Kidney (tissue), 14 donors: ENCODE measurements around the gene SPRR3. TPM values are rescaled to one million over a fixed set of nuclear protein-coding genes. Genes with fewer than 3 reads are reported as not detected.

ENCODE experiments used
- DNase-seq, 5 donors: peaks; one replicate each; pipeline ENCODE4 v3.0.0-alpha.2; 2013 to 2020
- FAIRE-seq: peaks from 2 replicates; lab custom pipeline; 2012; peaks lifted over from hg19 to GRCh38; lab: Jason Lieb, UNC
- H3K27ac ChIP-seq, 2 donors: one replicate each; pipeline ENCODE4 v1.7.0; 2013; ENCODE audit warnings: low read depth in 2 of 2, low read length in 2 of 2, inconsistent platforms in 1 of 2
- H3K27me3 ChIP-seq: one replicate; pipeline ENCODE4 v1.7.1; 2013; ENCODE audit warnings: low read length, inconsistent platforms; ENCODE audit not compliant: control insufficient read depth, insufficient read depth
- H3K36me3 ChIP-seq, 3 donors: one replicate each; pipeline versions ENCODE4 v1.7.0 to v1.7.1; 2013; ENCODE audit warnings: low read length in 3 of 3, control low read depth in 1 of 3, inconsistent platforms in 1 of 3; ENCODE audit not compliant: insufficient read depth in 3 of 3, control insufficient read depth in 2 of 3
- H3K4me1 ChIP-seq, 3 donors: one replicate each; pipeline versions ENCODE4 v1.7.0 to v1.7.1; 2013; ENCODE audit warnings: low read length in 3 of 3, inconsistent platforms in 1 of 3, low read depth in 1 of 3; ENCODE audit not compliant: control insufficient read depth in 2 of 3, insufficient read depth in 2 of 3
- H3K4me3 ChIP-seq, 3 donors: one replicate each; pipeline versions ENCODE4 v1.7.0 to v1.8.1; 2013; ENCODE audit warnings: low read length in 3 of 3, control low read depth in 1 of 3, inconsistent platforms in 1 of 3
- H3K9ac ChIP-seq, 3 donors: one replicate each; pipeline versions ENCODE4 v1.7.0 to v1.7.1; 2013; ENCODE audit warnings: low read length in 3 of 3, control low read depth in 1 of 3, inconsistent platforms in 1 of 3
- H3K9me3 ChIP-seq, 3 donors: one replicate each; pipeline versions ENCODE4 v1.7.0 to v1.7.1; 2013; ENCODE audit warnings: low read length in 3 of 3, control low read depth in 1 of 3, inconsistent platforms in 1 of 3; ENCODE audit not compliant: control insufficient read depth in 2 of 3, insufficient read depth in 1 of 3
- intact Hi-C: fragments of 100-400 bp; cut with DNase I; formaldehyde crosslinking; loops from one replicate; pipeline ENCODE4 v1.11.1; 2022
- polyA plus RNA-seq: library from polyadenylated mRNA; stranded (reverse); fragments of 350-450 nt; fragmentation: Illumina TruSeq; extraction: RNeasy Lipid Tissue Mini Kit (QIAGEN cat#74804); gene quantifications from one replicate; pipeline ENCODE4 v1.2.3, GENCODE V29; 2014; ENCODE audit warnings: low read depth, low replicate concordance; ENCODE audit not compliant: insufficient read depth
- total RNA-seq: library from RNA; stranded (reverse); fragmentation: NEBNext Ultra II Directional; extraction: Animal tissue kit (Norgen Biotek cat#: 25700); gene quantifications from one replicate; pipeline ENCODE4 v1.2.1, GENCODE V29; 2021
- TF ChIP-seq, protein P1 (sequence below): IDR thresholded peaks from 3 replicates; pipeline ENCODE4 v1.5.1; 2012; ENCODE audit warnings: mild to moderate bottlenecking, moderate library complexity, borderline replicate concordance; ENCODE audit not compliant: insufficient read depth; ENCODE audit errors: extremely low read depth
- donor health status: control.
- donor health status: control.
- donor health status: control.
- donor health status: control.
- donor health status: control.
- donor health status: DM: yes; HTN: yes; CAD: no.
- donor health status: Normal renal cell carcinoma (clear cell type).

SPRR3 gene
- total and polyA plus RNA-seq, 2 donors from 2014 or later, result not detected

DNA sequence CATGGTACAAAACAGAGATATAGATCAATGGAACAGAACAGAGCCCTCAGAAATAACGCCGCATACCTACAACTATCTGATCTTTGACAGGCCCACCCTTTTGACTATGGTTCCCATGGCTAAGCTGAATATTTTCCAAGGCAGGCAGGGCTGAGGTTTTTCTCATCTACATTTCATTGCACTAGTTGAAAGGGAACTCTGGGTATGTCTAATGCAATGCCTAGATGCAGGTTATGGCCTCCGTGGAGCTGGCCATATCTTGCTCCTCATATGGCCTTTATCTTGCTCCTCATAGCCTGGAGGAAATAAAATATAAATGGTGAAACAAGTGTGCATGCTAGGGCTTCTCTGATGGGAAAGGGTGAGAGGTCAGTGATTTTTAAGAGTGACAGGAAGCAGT lies 44.0 kb upstream of the SPRR3 start:
- DNase-seq, result no peak
- no peak for FAIRE-seq
- no peak overlapping the region for H3K9ac ChIP-seq
- no peaks in the 10 kb centered on the region for H3K4me1 ChIP-seq
- H3K9me3 ChIP-seq, result peaks cover 0 to 5% (median 0%) of the 10 kb centered on the region in 3 donors
- H3K4me3 ChIP-seq, result no peak overlapping the region
- TF ChIP-seq, protein P1, sequence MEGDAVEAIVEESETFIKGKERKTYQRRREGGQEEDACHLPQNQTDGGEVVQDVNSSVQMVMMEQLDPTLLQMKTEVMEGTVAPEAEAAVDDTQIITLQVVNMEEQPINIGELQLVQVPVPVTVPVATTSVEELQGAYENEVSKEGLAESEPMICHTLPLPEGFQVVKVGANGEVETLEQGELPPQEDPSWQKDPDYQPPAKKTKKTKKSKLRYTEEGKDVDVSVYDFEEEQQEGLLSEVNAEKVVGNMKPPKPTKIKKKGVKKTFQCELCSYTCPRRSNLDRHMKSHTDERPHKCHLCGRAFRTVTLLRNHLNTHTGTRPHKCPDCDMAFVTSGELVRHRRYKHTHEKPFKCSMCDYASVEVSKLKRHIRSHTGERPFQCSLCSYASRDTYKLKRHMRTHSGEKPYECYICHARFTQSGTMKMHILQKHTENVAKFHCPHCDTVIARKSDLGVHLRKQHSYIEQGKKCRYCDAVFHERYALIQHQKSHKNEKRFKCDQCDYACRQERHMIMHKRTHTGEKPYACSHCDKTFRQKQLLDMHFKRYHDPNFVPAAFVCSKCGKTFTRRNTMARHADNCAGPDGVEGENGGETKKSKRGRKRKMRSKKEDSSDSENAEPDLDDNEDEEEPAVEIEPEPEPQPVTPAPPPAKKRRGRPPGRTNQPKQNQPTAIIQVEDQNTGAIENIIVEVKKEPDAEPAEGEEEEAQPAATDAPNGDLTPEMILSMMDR, result no peak
- no peaks in the 10 kb centered on the region for H3K36me3 ChIP-seq
- no peaks in the 10 kb centered on the region for H3K27me3 ChIP-seq
- no peak overlapping the region for H3K27ac ChIP-seq
- intact Hi-C loops, result no loop called here

DNA sequence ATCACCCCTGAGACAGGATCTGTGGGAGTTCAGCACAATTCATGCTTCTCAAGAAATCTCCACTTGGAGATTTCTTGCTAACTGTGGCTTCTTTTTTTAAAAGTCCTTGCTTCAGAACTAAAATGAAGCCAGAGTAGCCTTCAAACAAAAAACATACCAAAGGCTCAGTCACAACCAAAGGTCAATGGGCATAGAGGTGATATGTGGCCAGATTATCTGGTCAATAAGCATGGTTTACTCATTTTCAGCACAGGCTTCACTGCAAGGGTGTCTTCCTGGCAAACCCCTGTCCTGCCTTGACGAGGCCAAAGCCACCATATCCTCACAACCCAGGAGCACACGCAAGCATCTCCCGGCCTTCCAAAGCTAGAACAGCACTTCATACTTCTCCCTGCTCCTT lies 42.3 kb upstream of the SPRR3 start:
- TF ChIP-seq, protein P1, result no peak
- Histone ChIP-seq H3K27ac (no peak overlapping the region), H3K36me3 (no peaks in the 10 kb centered on the region), H3K9me3 (peaks cover 0 to 5% (median 0%) of the 10 kb centered on the region in 3 donors), H3K9ac (no peak overlapping the region), H3K4me1 (no peaks in the 10 kb centered on the region), H3K4me3 (no peak overlapping the region), H3K27me3 (no peaks in the 10 kb centered on the region)
- FAIRE-seq, result no peak
- intact Hi-C loops, result no loop called here
- no peak for DNase-seq

DNA sequence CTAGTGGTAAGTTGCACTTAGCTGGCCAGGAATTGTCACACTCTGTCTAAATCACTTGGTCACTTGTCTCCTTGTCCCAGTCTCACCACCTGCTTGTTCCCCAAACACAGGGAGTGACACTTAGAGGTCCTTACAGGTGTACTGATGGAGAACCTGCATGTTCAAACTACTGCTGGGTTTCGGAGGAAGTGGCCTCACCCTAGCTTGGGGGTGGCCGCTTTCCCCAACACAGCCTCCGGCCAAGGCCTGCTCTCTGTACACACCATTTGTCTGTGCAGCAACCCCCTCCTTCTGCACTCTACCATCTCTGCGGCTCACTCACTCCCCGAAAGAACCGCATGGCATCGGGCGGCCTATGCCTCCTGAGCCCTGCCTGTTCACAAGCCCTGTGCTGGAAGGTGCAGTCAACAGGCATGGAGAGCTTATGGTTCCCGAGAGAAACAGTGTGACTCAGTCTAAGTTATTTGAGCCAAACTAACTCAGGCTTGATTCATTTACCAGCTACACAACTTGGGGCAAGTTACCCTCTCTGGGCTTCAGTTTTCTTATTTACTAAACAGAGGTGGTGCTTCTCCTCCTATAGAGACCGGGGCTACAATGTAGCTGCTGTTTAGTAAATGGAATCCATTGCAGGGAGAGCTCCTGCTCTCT lies 41.6 kb upstream of the SPRR3 start:
- TF ChIP-seq, protein P1, result no peak
- Histone ChIP-seq H3K4me3 (no peak overlapping the region), H3K27ac (no peak overlapping the region), H3K4me1 (no peaks in the 10 kb centered on the region), H3K9ac (no peak overlapping the region), H3K36me3 (no peaks in the 10 kb centered on the region), H3K9me3 (peaks cover 0 to 5% (median 0%) of the 10 kb centered on the region in 3 donors), H3K27me3 (no peaks in the 10 kb centered on the region)
- no peak for FAIRE-seq
- DNase-seq, result no peak
- intact Hi-C loops, result no loop called here
